ENCODE results near the gene GUCY2D.
"Not testable (repeated sequence)": the region's sequence is repeated elsewhere in the genome, so short reads cannot be mapped to it uniquely, and the experiment has no call there.

The GUCY2D gene

GRCh38 chr17:8019166-8019565 lies 16.8 kb downstream of the GUCY2D start:
- no peak for DNase-seq

- DNase-seq: no peak
Observed at GRCh38 chr17:8019665-8020650, 17.5 kb downstream of the GUCY2D start.

- DNase-seq: no peak
Observed at GRCh38 chr17:8020776-8021564, 18.6 kb downstream of the GUCY2D start.

GRCh38 chr17:8021565-8022359 lies 19.3 kb downstream of the GUCY2D start:
- DNase-seq: no peak

- DNase-seq: no peak
Observed at GRCh38 chr17:8022360-8023003, 20.1 kb downstream of the GUCY2D start.

- not testable (repeated sequence) for DNase-seq
Observed at GRCh38 chr17:8024161-8024560, 21.7 kb downstream of the GUCY2D start.

GRCh38 chr17:8025176-8025911 lies 22.9 kb downstream of the GUCY2D start:
- no peak for DNase-seq

- no peak for DNase-seq
Observed at GRCh38 chr17:8029121-8029520, 26.7 kb downstream of the GUCY2D start.

GRCh38 chr17:8031261-8031661 lies 28.8 kb downstream of the GUCY2D start:
- no peak for DNase-seq

GRCh38 chr17:8031950-8032349 lies 29.5 kb downstream of the GUCY2D start:
- no peak for DNase-seq

GRCh38 chr17:8032442-8032841 lies 30.0 kb downstream of the GUCY2D start:
- DNase-seq: no peak

GRCh38 chr17:8038954-8039610 lies 36.7 kb downstream of the GUCY2D start, which contains the start of gene ALOX15B:
TSS of gene ALOX15B (plus strand) at chr17:8039059. CDS start at chr17:8039156, 97 bp downstream.
- no peak for DNase-seq

- no peak for DNase-seq
Observed at GRCh38 chr17:8039611-8040168, 37.3 kb downstream of the GUCY2D start.

- no peak for DNase-seq
Observed at GRCh38 chr17:8041249-8041928, 39.0 kb downstream of the GUCY2D start.

- no peak for DNase-seq
Observed at GRCh38 chr17:8041979-8042378, 39.6 kb downstream of the GUCY2D start.

- no peak for DNase-seq
Observed at GRCh38 chr17:8044819-8045810, 42.7 kb downstream of the GUCY2D start.

GRCh38 chr17:8046306-8046928 lies 44.0 kb downstream of the GUCY2D start:
- no peak for DNase-seq
